Panc1 (cell line): ENCODE results near the gene KCNMA1.

Experiments
- CTCF ChIP-seq: fragments of 450-650 bp; IDR thresholded peaks from 2 replicates; pipeline ENCODE4 v1.5.1; 2017; ENCODE audit warnings: mild to moderate bottlenecking
- POLR2AphosphoS5 ChIP-seq: IDR thresholded peaks from 2 replicates; pipeline ENCODE4 v1.6.1; 2012; ENCODE audit warnings: mild to moderate bottlenecking, low read depth, low read length, moderate library complexity
- TCF7L2 ChIP-seq: IDR thresholded peaks from 2 replicates; pipeline ENCODE4 v1.6.1; 2011; ENCODE audit warnings: mild to moderate bottlenecking, low read depth, low read length, inconsistent platforms

GRCh38 chr10:77498829-77499228 lies 138.8 kb downstream of the KCNMA1 start:
- TF ChIP-seq CTCF (no peak), TCF7L2 (no peak), POLR2AphosphoS5 (no peak)
